GM19463 (cell line): ENCODE results near the gene GPR108.
"Not testable (repeated sequence)": the region's sequence is repeated elsewhere in the genome, so short reads cannot be mapped to it uniquely, and the experiment has no call there.

Experiments used
- ATAC-seq: cut with Tn5 transposase; IDR thresholded peaks from one replicate; pipeline ENCODE4 v1.9.1; 2021; ENCODE audit warnings: mild to moderate bottlenecking, moderate library complexity; ENCODE audit not compliant: unreplicated experiment

GPR108 gene

DNA sequence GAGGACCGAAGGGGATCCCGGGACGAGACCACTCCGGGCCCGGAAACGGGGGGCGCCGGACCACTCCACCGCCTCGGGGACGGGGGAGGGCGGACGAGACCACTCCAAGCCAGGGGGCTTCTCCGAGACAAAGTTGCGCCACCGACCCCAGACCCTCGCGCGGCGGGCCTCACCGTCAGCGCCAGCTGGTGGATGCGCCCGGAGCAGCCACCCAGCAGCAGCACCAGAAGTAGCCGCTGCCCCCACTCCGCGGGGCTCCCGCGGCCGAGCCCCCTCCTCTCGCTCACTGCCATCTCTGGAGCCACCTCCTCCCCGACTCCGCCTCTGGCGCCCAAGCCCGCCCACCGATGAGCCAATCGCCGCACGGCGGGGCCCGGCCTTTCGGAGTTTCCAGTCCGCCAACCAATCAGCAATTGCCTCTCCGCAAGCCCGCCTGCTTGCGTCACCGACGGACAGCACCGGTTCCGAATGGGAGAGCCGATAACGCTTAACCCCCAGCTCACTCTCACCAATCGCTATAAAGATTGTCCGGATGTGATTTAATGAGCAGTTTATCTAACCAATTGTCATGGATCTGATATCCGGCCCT, at the start of gene GPR108:
GPR108 (minus strand) TSS at position 297 of the 589 bp plus-strand sequence; CDS start at position 293, 4 bp downstream.
- ATAC-seq, result peak; percentile 66

DNA sequence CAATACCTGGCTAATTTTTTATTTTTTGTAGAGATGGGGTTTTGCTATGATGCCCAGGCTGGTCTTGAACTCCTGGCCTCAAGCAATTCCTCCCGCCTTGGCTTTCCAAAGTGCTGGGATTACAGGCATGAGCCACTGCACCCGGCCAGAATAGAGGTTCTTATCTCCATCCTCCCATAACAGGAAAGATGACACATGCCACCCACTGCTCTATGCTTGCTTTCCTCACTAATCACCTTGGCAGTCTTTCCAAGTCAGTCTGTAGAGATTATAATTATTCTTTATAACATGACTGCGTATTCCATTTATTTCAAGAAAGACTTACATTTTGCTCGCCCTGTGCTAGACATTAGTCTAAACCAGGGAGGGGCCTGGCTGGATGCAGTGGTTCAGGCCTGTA, 41.8 kb upstream of the GPR108 start:
- ATAC-seq, result no peak

DNA sequence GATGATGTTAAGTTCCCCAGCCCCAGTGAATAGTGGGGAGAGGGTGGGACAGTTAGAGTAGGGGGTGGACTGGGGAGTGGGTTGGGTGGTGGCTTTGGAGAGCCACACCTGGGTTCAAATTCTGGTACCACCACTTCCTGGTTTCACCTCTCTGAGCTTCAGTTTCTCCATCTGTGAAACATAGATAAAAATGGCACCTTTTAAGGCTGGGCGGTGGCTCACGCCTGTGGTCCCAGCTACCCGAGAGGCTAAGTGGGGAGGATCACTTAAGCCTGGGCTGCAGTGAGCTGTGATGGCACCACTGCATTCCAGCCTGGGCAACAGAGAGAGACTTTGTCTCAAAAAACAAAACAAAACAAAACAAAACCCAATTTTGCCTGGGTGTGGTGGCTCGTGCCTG, 41.0 kb upstream of the GPR108 start:
- no peak for ATAC-seq

DNA sequence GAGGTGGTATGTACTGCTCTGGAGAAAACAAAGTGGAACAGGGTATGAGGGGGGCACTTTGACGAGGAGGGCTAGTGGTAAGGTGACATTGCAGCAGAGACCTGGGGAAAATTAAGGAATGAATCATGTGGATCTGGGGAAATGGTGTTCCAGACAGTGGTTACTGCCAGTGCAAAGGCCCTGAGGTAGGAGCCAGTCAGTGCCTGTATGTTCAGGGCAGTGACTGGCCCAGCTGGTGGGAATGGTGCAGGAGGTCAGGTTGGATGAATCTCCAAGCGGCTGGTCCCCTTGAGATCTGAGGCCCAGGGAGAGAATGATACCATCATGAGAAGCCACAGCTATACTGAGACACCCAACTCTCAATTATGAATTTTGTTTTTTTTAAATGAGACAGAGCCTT, 40.1 kb upstream of the GPR108 start:
- ATAC-seq, result no peak

DNA sequence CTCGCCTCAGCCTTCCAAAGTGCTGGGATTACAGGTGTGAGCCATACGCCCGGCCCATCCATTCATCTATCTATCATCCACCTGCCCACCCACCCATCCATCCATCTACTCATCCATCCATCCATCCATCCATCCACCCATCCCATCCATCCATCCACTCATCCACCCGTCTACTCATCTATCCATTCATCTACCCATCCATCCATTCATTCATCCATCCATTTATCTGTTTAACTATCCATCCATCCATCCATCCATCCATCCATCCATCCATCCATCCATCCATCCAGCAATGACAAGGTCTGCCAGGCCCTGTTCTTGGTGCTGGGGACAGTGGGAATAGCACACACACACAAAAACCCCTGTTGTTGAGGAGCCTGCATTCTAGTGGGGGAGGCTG, 39.6 kb upstream of the GPR108 start:
- no peak for ATAC-seq

DNA sequence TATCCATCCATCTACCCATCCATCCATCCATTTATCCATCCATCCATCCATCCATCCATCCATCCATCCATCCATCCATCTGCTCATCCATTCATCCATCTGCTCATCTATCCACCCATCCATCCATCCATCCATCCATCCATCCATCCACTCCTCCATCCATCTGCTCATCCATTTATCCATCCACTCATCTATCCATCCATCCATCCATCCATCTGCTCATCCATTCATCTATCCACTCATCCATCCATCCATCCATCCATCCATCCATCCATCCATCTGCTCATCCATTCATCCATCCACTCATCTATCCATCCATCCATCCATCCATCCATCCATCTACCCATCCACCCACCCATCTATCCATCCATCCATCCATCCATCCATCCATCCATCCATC, 38.7 kb upstream of the GPR108 start:
- ATAC-seq, result not testable (repeated sequence)

DNA sequence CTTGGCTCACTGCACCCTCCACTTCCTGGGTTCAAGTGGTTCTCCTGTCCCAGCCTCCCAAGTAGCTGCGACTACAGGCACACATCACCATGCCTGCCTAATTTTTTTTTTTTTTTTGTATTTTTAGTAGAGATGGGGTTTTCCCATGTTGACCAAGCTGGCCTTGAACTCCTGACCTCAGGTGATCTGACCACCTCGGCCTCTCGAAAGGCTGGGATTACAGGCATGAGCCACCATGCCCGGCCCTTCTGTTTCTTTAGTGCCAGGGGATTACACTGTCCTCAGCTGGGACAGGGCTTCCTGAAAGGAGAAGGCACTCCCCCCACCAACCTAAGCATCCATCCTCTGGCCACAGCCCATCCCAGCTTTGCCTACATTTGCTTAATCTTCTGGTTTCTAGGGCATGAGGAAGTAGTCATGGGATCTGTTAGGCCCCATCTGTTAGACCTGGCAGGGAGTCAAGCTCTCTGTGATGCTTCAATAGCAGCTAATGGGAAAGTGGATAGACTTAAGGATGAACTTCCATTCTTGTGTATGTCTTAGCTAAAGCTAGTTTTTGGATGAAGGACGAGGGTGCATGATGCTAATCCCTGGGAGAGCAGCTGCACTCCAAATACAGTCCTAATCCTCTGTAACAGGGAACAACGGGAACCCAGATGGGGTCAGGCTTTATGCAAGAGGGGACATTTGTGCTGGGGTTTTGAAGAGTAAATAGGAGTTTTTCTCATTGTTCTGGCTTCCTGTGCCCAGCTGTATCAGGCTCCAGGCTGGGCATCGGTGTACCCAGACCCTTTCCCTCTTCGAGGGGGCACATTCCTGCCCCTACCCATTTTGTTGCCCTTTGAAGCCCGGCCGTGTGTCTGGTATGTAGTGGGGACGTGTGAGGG, 37.7 kb upstream of the GPR108 start:
- no peak for ATAC-seq

DNA sequence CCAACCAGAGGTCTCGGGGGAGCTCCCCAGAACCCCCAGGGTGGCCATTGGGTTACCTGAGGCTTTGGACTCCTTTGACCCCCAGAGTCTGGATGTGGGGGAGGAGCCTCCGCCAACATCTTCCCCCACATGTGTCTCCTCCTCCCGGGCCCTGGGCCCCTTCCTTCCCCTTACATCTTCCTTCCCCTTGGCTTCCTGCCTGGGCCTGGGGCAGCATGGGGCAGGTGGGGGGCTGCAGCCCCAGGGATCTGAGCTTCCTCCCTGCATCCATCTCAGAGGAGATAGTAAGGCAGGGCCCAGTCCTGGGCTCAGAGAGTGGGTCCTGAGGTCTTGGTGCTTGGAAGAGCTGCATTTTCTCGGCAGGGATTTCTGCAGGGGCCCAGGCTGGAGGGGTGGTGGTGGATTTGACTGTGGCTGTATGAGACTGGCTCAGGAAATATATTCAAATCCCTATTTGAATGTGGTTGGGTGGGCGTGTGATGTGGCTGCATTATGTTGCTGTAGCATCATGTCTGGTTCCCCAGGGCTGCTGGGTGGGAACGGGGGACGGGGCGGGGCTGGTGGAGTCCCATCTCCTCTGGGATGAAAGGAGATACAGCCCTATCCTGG, 36.0 kb upstream of the GPR108 start:
- no peak for ATAC-seq

DNA sequence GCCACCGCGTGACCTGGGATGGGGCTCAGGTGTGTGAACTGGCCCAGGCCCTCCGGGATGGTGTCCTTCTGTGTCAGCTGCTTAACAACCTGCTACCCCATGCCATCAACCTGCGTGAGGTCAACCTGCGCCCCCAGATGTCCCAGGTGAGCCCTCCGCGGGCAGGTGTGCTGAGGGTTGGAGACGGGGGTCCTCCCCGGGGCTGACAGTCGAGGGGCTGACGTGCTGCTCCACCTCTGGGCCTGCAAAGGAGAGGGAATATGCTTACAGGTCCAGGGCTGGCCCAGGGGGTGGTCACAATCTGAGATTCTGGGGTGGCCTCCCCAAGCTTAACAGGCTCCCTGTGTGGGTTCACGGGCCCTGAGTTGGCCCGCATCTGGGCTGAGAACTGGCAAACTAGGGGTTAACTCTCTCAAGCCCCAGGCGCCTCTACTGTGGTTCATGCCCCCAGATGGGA, 35.5 kb upstream of the GPR108 start:
- ATAC-seq, result no peak

DNA sequence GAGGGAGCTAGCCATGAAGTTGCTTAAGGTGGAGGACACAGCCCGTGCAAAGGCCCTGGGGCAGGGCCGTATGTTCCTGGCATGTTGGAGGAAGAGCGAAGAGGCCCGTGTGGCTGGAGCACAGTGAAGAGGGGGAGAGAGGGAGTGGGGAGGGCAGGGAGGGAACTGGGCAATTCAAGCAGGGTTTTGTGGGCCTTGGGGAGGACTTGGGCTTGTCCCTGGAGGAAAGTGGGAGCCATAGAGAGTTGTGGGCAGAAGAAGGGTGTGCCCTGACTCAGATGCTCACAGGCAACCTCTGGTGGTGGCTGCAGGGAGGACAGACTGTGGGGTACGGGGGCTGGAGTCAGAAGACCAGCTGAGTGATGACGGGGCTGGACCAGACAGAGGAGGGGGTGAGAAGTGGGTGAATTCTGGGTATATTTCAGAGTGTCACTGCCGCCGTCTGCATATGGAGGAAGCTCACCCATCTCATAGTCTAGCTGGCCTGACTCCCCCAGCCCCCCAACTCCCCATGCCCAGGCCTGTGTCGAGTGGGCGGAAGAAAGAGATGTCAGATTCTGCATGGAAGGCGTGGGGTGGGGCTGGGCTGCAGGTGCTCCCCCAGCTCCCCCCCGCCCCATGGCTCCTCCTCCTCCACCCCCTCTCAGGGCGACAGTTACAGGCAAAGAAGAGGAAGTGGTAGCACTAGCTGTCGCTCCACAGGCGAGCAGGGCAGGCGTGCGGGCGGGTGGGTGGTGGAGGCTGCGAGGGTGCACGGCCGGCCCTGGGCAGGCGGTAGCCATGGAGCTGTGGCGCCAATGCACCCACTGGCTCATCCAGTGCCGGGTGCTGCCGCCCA, 34.9 kb upstream of the GPR108 start, which contains the start of gene VAV1:
VAV1 (plus strand) TSS at position 681 of the 838 bp plus-strand sequence; CDS start at position 781, 100 bp downstream.
- peak; percentile 52 for ATAC-seq

DNA sequence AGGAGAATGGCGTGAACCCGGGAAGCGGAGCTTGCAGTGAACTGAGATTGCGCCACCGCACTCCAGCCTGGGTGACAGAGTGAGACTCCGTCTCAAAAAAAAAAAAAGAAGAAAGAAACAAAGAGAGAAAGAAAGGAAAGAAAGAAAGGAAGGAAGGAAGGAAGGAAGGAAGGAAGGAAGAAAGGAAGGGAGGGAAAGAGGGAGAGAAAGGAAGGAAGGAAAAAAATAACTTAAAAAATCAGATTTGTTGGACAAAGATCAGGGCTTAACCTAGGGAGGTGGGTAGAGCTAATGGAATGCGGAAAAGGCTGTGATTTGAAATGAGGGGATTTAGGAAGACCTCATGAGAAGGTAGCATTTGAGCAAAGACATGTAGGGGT, 34.3 kb upstream of the GPR108 start:
- ATAC-seq, result not testable (repeated sequence)

DNA sequence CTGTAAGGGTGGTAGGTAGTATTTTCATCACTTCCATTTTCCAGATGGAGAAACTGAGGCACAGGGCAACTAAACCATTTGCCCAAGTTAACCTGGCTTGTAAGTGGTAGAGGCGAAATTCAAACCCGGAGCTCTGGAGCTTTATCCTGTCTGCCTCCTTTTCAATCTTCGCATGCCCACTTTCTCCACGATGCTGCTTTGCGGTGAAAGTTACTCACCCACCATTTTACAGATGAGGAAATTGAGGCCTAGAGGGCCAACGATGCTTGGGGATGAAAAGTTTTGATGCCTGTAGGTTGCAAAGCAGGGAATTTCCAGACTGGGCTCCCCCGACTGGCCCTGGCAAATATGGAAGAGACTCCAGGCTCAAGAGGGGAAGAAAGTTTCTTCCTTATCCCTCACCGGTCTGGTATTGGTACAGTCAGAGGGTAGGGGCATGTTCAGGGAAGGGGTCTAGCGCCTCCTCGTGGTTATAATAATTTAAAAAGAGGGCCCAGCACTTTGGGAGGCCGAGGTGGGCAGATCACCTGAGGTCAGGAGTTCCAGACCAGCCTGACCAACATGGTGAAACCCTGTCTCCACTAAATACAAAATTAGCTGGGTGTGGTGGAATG, 31.7 kb upstream of the GPR108 start:
- ATAC-seq, result no peak

DNA sequence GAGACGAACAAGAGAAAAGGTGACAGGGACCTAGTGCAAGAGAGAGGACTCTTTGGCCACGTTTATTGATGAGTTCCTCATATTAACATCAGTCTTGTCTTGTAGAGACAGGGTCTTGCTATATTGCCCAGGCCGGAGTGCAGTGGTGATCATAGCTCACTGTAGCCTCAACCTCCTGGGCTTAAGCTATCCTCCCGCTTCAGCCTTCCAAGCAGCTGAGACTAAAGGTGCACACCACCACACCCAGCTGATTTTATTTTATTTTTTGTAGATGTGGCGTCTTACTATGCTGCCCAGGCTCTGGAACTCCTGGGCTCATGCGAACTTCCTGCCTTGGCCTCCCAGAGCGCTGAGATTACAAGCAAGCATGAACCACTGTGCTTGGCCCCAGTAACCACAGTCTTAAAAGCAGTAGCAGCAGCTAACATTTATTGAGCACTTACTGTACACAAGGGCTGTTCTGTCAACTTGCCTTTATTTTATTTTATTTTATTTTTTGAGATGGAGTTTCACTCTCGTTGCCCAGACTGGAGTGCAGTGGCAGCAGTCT, 30.9 kb upstream of the GPR108 start:
- no peak for ATAC-seq

DNA sequence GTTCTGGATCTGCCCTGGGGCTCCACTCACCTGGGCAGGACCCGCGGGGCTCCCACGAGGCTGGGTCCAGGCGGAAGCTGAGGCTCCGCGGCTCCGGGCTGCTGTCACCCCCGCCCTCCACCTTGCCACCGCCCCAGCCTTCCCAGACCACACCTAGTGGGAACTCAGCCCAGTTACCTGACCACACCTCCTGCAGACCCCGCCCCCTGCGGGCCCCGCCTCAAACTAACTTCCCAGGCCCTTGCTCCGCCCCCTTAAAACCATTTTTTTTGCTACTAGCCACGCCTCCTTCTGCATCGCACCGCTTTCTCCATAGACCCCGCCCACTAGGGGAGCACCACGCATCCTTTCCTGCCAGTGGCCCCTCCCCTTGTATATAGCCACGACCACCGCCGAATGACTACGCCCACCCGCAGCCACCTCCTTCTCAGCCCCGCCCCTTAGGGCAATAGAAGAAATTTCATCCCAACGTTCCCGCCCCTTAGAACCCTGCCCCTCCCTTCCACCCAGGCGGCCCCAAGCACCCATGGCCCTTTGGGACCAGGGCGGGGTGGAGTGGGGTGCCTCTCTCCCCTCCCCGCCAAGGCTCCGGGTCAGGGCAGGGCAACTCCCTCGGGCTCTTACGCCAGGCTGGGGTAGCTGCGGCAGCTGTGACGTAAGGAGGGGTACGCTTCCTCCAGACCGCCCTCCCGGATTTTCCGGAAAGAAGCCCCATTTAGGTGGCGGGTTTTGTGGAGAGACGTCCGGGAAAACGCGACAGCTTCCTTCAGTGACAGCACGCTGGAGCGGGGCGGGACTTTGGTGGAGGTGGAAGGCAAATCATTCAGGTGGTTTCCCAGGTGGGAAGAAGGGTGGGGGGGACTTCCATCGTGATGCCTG, 30.2 kb upstream of the GPR108 start, which contains the start of gene SH2D3A:
SH2D3A (minus strand) TSS at position 79 of the 879 bp plus-strand sequence. CDS start 3,687 bp downstream, outside the sequence.
- ATAC-seq, result peak; percentile 60

DNA sequence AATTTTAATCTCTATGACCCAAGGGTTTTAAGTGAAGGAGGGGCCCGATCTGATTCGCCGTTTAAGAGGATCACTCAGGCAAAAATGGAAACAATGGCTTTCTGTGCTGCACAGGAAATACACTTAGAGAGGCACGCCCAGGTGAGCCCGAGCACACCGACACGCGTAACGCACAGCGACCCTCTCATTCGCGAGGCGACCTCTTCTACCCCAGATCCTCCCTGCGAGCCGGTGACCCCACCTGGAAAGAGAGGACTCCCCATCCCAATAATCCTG, 29.6 kb upstream of the GPR108 start:
- ATAC-seq, result no peak

DNA sequence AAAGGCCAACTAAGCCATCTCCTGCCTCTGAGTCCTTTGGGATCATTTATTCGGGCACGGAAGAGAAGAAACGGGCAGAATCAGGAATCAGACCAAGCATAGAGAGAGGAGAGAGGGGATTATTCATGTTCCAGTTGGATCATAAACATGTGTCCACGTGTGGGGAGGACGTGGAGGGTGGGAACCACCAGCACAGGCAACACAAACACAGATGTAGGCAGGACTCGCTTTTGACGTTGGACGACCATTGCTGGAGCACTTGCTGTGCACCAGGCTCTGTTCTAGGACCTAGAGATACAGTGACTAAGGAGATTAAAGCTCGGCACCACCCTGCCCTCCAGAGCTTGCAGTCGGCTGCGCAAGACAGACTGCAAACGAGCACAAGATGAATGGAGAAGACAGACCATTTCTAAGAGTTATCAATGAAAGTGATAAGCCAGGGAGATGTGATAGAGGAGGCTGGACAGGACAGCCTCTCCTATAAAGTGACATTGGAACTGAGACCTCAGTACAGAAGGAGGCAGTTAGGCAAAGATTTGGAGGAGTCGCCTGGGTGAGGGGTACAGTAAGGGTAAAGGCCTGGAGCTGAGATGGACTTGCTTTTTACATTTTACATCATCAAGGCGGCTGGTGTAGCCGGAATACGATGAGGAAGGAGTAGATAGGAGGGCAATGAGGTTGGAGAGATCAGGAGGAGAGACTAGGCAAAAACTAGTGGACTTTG, 29.1 kb upstream of the GPR108 start:
- ATAC-seq, result no peak

DNA sequence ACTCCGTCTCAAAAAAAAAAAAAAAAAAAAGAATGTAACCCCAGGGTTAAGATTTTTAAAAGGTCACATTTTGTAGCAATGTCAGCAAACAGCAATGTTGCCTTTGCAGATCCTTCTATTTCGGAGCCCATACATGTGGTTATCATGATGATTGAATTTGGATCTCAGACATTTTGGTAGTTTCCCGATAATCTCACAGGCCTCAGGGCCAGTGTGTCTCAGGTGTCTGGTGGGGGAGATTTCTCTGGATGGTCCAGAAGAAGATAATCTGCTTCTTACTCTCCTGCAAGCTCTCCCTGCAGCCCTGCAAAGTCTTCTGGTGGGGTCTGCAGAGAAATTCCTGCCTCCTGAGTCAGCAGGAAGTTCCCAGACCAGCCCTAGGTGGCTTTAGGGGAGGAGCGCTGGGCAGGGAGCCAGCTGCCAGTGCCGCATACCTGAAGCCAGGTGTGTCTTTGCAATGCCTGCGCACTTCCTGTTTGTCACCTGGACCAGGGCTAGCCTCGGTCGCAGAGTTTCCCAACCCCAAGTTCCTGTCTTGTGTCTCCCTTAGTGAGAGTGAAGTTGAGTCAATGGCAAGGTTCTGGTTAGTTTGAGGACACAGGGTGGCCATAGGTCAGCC, 28.5 kb upstream of the GPR108 start:
- no peak for ATAC-seq

DNA sequence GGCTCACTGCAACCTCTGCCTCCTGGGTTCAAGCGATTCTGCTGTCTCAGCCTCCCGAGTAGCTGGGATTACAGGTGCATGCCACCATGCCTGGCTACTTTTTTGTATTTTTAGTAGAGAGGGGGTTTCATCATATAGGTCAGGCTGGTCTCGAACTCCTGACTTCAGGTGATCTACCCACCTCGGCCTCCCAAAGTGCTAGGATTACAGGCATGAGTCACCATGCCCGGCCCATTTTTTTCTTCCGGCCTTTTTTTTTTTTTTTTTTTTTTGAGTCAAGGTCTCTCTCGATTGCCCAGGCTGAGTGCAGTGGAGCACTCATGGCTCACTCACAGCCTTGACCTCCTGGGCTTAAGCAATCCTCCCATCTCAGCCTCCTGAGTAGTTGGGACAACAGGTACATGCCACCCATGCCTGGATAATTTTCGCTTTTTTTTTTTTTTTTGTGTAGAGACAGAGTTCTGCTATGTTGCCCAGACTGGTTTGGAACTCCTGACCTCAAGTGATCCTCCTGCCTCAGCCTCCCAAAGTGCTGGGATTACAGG, 24.9 kb upstream of the GPR108 start:
- not testable (repeated sequence) for ATAC-seq
